MM.1S (cell line): ENCODE measurements around the gene SV2B.

Experiments
- DNase-seq: peaks from one replicate; pipeline ENCODE4 v3.0.0-alpha.2; 2015
- H2AFZ ChIP-seq: fragments of 300-600 bp; sonication (generic); 2 replicates; pipeline ENCODE4 v1.6.0; 2016; ENCODE audit warnings: antibody characterized with exemption, low read length
- H3F3A ChIP-seq: fragments of 300-600 bp; sonication (generic); 2 replicates; pipeline ENCODE4 v1.6.1; 2016; ENCODE audit warnings: mild to moderate bottlenecking, antibody characterized with exemption, low read length, moderate library complexity, mixed read lengths; ENCODE audit not compliant: insufficient read depth
- H3K27ac ChIP-seq: fragments of 300-600 bp; sonication (generic); 2 replicates; pipeline ENCODE4 v1.5.1; 2016; ENCODE audit warnings: mild to moderate bottlenecking, low read length
- H3K27me3 ChIP-seq: fragments of 300-600 bp; sonication (generic); replicated peaks from 2 replicates; pipeline ENCODE4 v1.6.0; 2016; ENCODE audit warnings: low read length; ENCODE audit not compliant: insufficient read depth
- H3K36me3 ChIP-seq: fragments of 300-600 bp; sonication (generic); replicated peaks from 2 replicates; pipeline ENCODE4 v1.6.1; 2016; ENCODE audit warnings: mild to moderate bottlenecking, low read length, mixed read lengths; ENCODE audit not compliant: insufficient read depth
- H3K4me1 ChIP-seq: fragments of 300-600 bp; sonication (generic); 2 replicates; pipeline ENCODE4 v1.6.1; 2016; ENCODE audit warnings: low read length, mixed read lengths
- H3K4me2 ChIP-seq: fragments of 300-600 bp; sonication (generic); 2 replicates; pipeline ENCODE4 v1.6.0; 2016; ENCODE audit warnings: low read depth, low read length
- H3K4me3 ChIP-seq: fragments of 300-600 bp; sonication (generic); 2 replicates; pipeline ENCODE4 v1.5.1; 2016; ENCODE audit warnings: low read length, mixed read lengths
- H3K79me2 ChIP-seq: fragments of 300-600 bp; sonication (generic); 2 replicates; pipeline ENCODE4 v1.6.1; 2016; ENCODE audit warnings: mixed run types, low read length, mixed read lengths
- H3K9ac ChIP-seq: fragments of 300-600 bp; sonication (generic); 2 replicates; pipeline ENCODE4 v1.6.1; 2016; ENCODE audit warnings: low read length, mixed read lengths
- H3K9me2 ChIP-seq: fragments of 300-600 bp; sonication (generic); replicated peaks from 2 replicates; pipeline ENCODE4 v1.6.1; 2016; ENCODE audit warnings: mild to moderate bottlenecking, low read length, mixed read lengths; ENCODE audit not compliant: insufficient read depth
- H3K9me3 ChIP-seq: fragments of 300-600 bp; sonication (generic); replicated peaks from 2 replicates; pipeline ENCODE4 v1.6.1; 2016; ENCODE audit warnings: mild to moderate bottlenecking, low read length, mixed read lengths; ENCODE audit not compliant: insufficient read depth
- H4K20me1 ChIP-seq: fragments of 300-600 bp; sonication (generic); 2 replicates; pipeline ENCODE4 v1.6.1; 2016; ENCODE audit warnings: mild to moderate bottlenecking, low read length, moderate library complexity, mixed read lengths; ENCODE audit not compliant: insufficient read depth
- EZH2 ChIP-seq: fragments of 300-600 bp; sonication (generic); optimal IDR thresholded peaks from 2 replicates; pipeline ENCODE3; 2017; ENCODE audit warnings: low read depth, mild to moderate bottlenecking, antibody characterized with exemption, low read length, mixed read lengths
- EZH2phosphoT487 ChIP-seq: fragments of 300-600 bp; sonication (generic); IDR thresholded peaks from 2 replicates; pipeline ENCODE4 v1.6.1; 2018; ENCODE audit warnings: antibody characterized with exemption, low read length
- TF ChIP-seq, protein P1 (sequence below): fragments of 300-600 bp; sonication (generic); IDR thresholded peaks from 2 replicates; pipeline ENCODE4 v1.5.1; 2016; ENCODE audit warnings: antibody characterized with exemption, low read length, mixed read lengths

The SV2B gene

DNA sequence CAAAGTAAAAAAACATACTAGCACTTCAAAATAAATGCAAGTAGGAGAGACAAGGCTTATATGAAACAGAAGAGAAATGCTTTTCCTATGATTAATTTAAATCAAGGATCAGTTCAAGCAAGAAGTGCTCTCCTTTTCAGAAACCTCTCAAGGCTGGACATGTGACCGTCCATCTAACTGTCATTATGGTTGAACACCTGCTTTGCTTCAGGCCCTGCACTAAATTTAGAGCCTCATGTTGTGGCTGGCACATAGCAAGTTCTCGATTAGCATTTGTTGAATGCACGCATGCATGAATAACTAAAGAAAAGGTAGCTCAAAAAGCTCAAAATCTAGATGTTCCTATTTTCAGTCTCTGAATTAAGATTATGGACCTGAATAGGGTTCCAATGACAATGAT is 82.0 kb downstream of the SV2B start:
- Histone ChIP-seq H3K4me1 (peaks cover 30% of the 10 kb centered on the region), H3K9me3 (no peaks in the 10 kb centered on the region), H3K27me3 (no peaks in the 10 kb centered on the region), H4K20me1 (no peaks in the 10 kb centered on the region), H3K4me3 (no peak overlapping the region), H2AFZ (no peak overlapping the region), H3K79me2 (no peaks in the 10 kb centered on the region), H3K9ac (no peak overlapping the region), H3K27ac (peak overlapping the region; percentile 69), H3K4me2 (peak overlapping the region; percentile 10; the same call in 1 of the 2 replicates), H3F3A (peaks cover 7% of the 10 kb centered on the region), H3K36me3 (no peaks in the 10 kb centered on the region), H3K9me2 (no peaks in the 10 kb centered on the region)
- TF ChIP-seq, protein P1, sequence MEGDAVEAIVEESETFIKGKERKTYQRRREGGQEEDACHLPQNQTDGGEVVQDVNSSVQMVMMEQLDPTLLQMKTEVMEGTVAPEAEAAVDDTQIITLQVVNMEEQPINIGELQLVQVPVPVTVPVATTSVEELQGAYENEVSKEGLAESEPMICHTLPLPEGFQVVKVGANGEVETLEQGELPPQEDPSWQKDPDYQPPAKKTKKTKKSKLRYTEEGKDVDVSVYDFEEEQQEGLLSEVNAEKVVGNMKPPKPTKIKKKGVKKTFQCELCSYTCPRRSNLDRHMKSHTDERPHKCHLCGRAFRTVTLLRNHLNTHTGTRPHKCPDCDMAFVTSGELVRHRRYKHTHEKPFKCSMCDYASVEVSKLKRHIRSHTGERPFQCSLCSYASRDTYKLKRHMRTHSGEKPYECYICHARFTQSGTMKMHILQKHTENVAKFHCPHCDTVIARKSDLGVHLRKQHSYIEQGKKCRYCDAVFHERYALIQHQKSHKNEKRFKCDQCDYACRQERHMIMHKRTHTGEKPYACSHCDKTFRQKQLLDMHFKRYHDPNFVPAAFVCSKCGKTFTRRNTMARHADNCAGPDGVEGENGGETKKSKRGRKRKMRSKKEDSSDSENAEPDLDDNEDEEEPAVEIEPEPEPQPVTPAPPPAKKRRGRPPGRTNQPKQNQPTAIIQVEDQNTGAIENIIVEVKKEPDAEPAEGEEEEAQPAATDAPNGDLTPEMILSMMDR: no peak
- TF ChIP-seq EZH2 (no peak), EZH2phosphoT487 (no peak)
- peak; percentile 75 for DNase-seq

GRCh38 chr15:91183596-91183995 is 83.5 kb downstream of the SV2B start:
- Histone ChIP-seq H3K27me3 (no peaks in the 10 kb centered on the region), H3K4me3 (no peak overlapping the region), H3K9ac (no peak overlapping the region), H3K79me2 (no peaks in the 10 kb centered on the region), H3K9me2 (no peaks in the 10 kb centered on the region), H3K36me3 (no peaks in the 10 kb centered on the region), H2AFZ (no peak overlapping the region), H3F3A (peaks cover 7% of the 10 kb centered on the region), H3K4me2 (no peak overlapping the region), H4K20me1 (no peaks in the 10 kb centered on the region), H3K9me3 (no peaks in the 10 kb centered on the region), H3K27ac (no peak overlapping the region), H3K4me1 (peaks cover 30% of the 10 kb centered on the region)
- no peak for DNase-seq
- no peak for TF ChIP-seq EZH2
- no peak for TF ChIP-seq EZH2phosphoT487
- TF ChIP-seq, protein P1: no peak

DNA sequence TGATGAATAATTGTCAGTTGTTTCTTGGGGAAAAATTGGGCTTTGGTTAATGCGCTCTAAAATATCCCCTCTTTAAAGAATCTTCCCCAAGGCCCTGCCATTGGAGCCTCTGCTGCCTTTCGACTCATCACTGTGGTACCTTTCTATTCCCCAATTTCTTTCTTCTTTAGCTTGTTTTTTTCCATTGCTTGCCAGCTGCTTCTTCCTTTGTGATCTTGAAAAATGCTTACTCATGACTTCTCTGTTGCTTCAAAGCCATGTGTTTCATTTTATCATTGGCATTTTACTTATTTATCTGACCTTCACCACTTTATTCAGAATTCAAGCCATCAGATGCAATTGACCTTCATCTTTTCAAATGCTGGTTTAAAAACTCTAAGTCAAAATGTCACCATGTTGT is 84.4 kb downstream of the SV2B start:
- Histone ChIP-seq H3F3A (peaks cover 7% of the 10 kb centered on the region), H3K27ac (no peak overlapping the region), H3K4me3 (no peak overlapping the region), H3K27me3 (no peaks in the 10 kb centered on the region), H3K79me2 (no peaks in the 10 kb centered on the region), H4K20me1 (no peaks in the 10 kb centered on the region), H3K36me3 (no peaks in the 10 kb centered on the region), H3K4me2 (no peak overlapping the region), H3K4me1 (peaks cover 30% of the 10 kb centered on the region), H3K9me2 (no peaks in the 10 kb centered on the region), H3K9me3 (no peaks in the 10 kb centered on the region), H2AFZ (no peak overlapping the region), H3K9ac (no peak overlapping the region)
- DNase-seq: no peak
- TF ChIP-seq, protein P1: no peak
- TF ChIP-seq EZH2phosphoT487: no peak
- TF ChIP-seq EZH2: no peak
